A549 (cell line): Measurements from ENCODE around the gene CCDC34. TPM values are rescaled to one million over a fixed set of nuclear protein-coding genes. Genes with fewer than 3 reads are reported as not detected.

ENCODE experiments used
- ATAC-seq, 2 experiments: fragments of 200-7000 bp in 1 of 2; fragments of >200 bp in 1 of 2; cut with Nextera tagmentation in 1 of 2; cut with Tn5 transposase in 1 of 2; 3 replicates each; pipeline versions ENCODE4 v1.8.0 to v1.9.1; 2018 to 2020; ENCODE audit warnings: mild to moderate bottlenecking in 1 of 2, moderate library complexity in 1 of 2
- CTCF ChIA-PET: fragments of 300-600 bp; sonication (Branson Sonifier 250); formaldehyde crosslinking; extraction: SDS; loops from one replicate; lab custom pipeline; 2021; ENCODE audit warnings: antibody characterized with exemption, inconsistent platforms; lab: Yijun Ruan, JAX
- POLR2A ChIA-PET: fragments of 350-600 bp; formaldehyde crosslinking; extraction: SDS; loops from one replicate; lab custom pipeline; 2021; ENCODE audit warnings: antibody characterized with exemption, inconsistent platforms; lab: Yijun Ruan, JAX
- DNase-seq, 2 experiments: peaks; one replicate each; pipeline versions ENCODE4 v3.0.0 to v3.0.0-alpha.2; 2011 to 2016; ENCODE audit warnings: low read depth in 1 of 2, low spot score in 1 of 2
- FAIRE-seq: peaks from 2 replicates; lab custom pipeline; 2011; peaks lifted over from hg19 to GRCh38; lab: Jason Lieb, UNC
- H3K27ac ChIP-seq, 2 experiments: fragments of >200 bp; sonication (Bioruptor Twin); formaldehyde crosslinking; 3 replicates each; pipeline ENCODE4 v1.5.1; 2016 to 2017
- H3K4me1 ChIP-seq: fragments of >200 bp; sonication (Bioruptor Twin); formaldehyde crosslinking; 3 replicates; pipeline ENCODE4 v1.6.1; 2016
- H3K4me2 ChIP-seq: fragments of >200 bp; sonication (Bioruptor Twin); formaldehyde crosslinking; 3 replicates; pipeline ENCODE4 v1.6.1; 2016
- H3K4me3 ChIP-seq: fragments of >200 bp; sonication (Bioruptor Twin); formaldehyde crosslinking; 3 replicates; pipeline ENCODE4 v1.5.1; 2016
- H3K9me3 ChIP-seq: fragments of >200 bp; sonication (Bioruptor Twin); formaldehyde crosslinking; 3 replicates; pipeline ENCODE4 v1.6.1; 2016
- CEBPB ChIP-seq, 2 experiments: fragments of >200 bp in 1 of 2; sonication (Bioruptor Twin) in 1 of 2; formaldehyde crosslinking in 1 of 2; IDR thresholded peaks; 2 replicates each; pipeline ENCODE4 v1.6.1; 2012 to 2016
- EHF ChIP-seq: fragments of 250-450 bp; sonication (Bioruptor Pico); IDR thresholded peaks from 2 replicates; pipeline ENCODE4 v1.5.0; 2020; ENCODE audit warnings: mild to moderate bottlenecking
- EP300 ChIP-seq, 2 experiments: fragments of >200 bp; sonication (Bioruptor Twin); formaldehyde crosslinking; IDR thresholded peaks; 2 replicates in 1 of 2; 3 replicates in 1 of 2; pipeline ENCODE4 v1.6.1; 2016 to 2017
- FOSB ChIP-seq: fragments of 250-450 bp; sonication (Bioruptor Pico); IDR thresholded peaks from 2 replicates; pipeline ENCODE4 v1.5.0; 2020; ENCODE audit warnings: mild to moderate bottlenecking, moderate library complexity
- HOXA7 ChIP-seq: fragments of 250-450 bp; sonication (Bioruptor Pico); IDR thresholded peaks from 2 replicates; pipeline ENCODE4 v1.5.0; 2020; ENCODE audit warnings: mild to moderate bottlenecking, moderate library complexity
- MAFK ChIP-seq: fragments of 450-650 bp; IDR thresholded peaks from 2 replicates; pipeline ENCODE4 v1.6.1; 2014; ENCODE audit not compliant: partially characterized antibody
- NPAS2 ChIP-seq: fragments of 250-450 bp; sonication (Bioruptor Pico); IDR thresholded peaks from 2 replicates; pipeline ENCODE4 v1.8.0; 2022; ENCODE audit warnings: mild to moderate bottlenecking, moderate library complexity, borderline replicate concordance
- ZFP36 ChIP-seq: fragments of 450-650 bp; IDR thresholded peaks from 2 replicates; pipeline ENCODE4 v1.6.1; 2014; ENCODE audit warnings: borderline replicate concordance; ENCODE audit not compliant: partially characterized antibody
- WGBS: methylation state at CpG from one replicate; pipeline ENCODE4 v1.1.6; 2017; ENCODE audit errors: missing lambda C conversion rate; 5-methylcytosine and 5-hydroxymethylcytosine counted together
- polyA plus RNA-seq, 4 experiments: library from polyadenylated mRNA; depleted of rRNA in 3 of 4; stranded (reverse); fragments of >200 nt; fragmentation: RNase III in 1 of 4; extraction: RNeasy Plus Mini Kit Qiagen cat#74134 plus additional on column Dnase treatment in 1 of 4; gene quantifications; 2 replicates in 3 of 4; 3 replicates in 1 of 4; pipeline ENCODE4 v1.2.3, GENCODE V29; 2011 to 2017
- TF ChIP-seq, protein P1 (sequence below): fragments of 250-450 bp; sonication (Bioruptor Pico); IDR thresholded peaks from 2 replicates; pipeline ENCODE4 v1.5.0; 2020; ENCODE audit warnings: low read depth, mild to moderate bottlenecking, moderate library complexity

The CCDC34 gene
- polyA plus RNA-seq, 2 of the 4 experiments (the other 2 are of a cell fraction), result 32.0 to 35.9 TPM

DNA sequence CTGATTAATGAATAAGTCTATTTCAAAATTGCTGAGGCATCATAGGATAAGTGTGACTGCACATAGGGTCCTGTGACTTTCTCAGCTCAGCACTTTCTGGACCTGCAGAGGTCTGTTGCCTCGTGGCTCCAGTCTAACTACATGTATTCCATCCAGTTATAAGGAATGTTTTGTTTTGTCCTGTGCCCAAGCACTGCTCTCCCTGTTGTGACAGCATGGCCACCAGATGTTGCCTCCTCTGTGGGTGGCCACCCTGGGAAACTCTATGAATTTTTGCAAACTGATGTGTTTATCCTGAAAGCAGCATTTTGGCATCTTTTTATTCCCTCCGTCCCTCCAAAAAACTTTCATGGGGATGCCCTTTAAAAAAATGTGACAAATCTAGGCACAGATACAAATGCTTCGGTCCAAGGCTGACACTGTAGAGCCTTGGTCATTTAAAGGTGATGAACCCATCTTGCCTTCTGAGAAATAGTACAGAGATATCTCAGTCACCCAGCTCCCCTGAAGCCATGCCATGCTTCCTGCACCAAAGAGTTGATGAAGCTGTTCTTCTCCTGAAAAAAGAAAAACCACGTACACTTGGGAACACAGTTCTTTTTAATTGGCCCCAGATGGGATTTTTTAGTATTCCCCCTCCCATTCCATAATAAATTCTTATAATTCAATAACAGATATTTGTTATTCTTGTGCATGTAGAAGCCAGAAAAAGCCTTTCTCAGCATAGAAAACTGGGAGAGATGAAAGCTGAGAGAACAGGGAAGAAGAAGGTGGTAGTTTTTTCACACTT, 72.6 kb downstream of the CCDC34 start:
- CTCF ChIA-PET, result interaction anchor here (1.1 to 12.7 kb wide), 3 partner anchors 42 to 105 kb away, joined by 3 to 126 read pairs (median 4); no protein-coding TSS in a partner anchor
- peaks cover 21% of the 10 kb centered on the region for H3K9me3 ChIP-seq
- 75% methylated on average over 4 of the region's 4 CpGs for WGBS
- ATAC-seq (no peak), FAIRE-seq (no peak), DNase-seq (no peak)
- no peak overlapping the region for H3K4me2 ChIP-seq
- H3K4me3 ChIP-seq, result no peak overlapping the region
- POLR2A ChIA-PET, result no interaction called here
- TF ChIP-seq CEBPB (IDR thresholded peaks at IDR 0.05) (no peak), MAFK (peak; percentile 18), FOSB (CRISPR knock-in tag) (no peak), EP300 (IDR thresholded peaks at IDR 0.05) (no peak), ZFP36 (no peak), NPAS2 (CRISPR knock-in tag) (no peak), EHF (CRISPR knock-in tag) (no peak), HOXA7 (CRISPR knock-in tag) (no peak)
- TF ChIP-seq, protein P1, sequence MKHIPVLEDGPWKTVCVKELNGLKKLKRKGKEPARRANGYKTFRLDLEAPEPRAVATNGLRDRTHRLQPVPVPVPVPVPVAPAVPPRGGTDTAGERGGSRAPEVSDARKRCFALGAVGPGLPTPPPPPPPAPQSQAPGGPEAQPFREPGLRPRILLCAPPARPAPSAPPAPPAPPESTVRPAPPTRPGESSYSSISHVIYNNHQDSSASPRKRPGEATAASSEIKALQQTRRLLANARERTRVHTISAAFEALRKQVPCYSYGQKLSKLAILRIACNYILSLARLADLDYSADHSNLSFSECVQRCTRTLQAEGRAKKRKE (CRISPR knock-in tag), result no peak
- no peaks in the 10 kb centered on the region for H3K4me1 ChIP-seq
- H3K27ac ChIP-seq, result no peak overlapping the region

Other genes starting within 250 kb of the CCDC34 start
- gene LGR4, start 109.6 kb upstream of the CCDC34 start, polyA plus RNA-seq (2011; rRNA removed), result 130 and 145 TPM in 2 replicates
- 40.9 to 43.5 TPM (median 41.2 TPM) in 3 replicates for gene LGR4, start 109.6 kb upstream of the CCDC34 start, polyA plus RNA-seq (2017; fragmentation: RNase III; extraction: RNeasy Plus Mini Kit Qiagen cat#74134 plus additional on column Dnase treatment)
- 21.2 and 31.0 TPM in 2 replicates for gene LIN7C, start 143.6 kb upstream of the CCDC34 start, polyA plus RNA-seq (2011; rRNA removed)
- 9.0 to 10.1 TPM (median 9.7 TPM) in 3 replicates for gene LIN7C, start 143.6 kb upstream of the CCDC34 start, polyA plus RNA-seq (2017; fragmentation: RNase III; extraction: RNeasy Plus Mini Kit Qiagen cat#74134 plus additional on column Dnase treatment)